ENCODE results near the gene PRDX3.

PRDX3 gene

GRCh38 chr10:119201233-119201632, 22.6 kb upstream of the PRDX3 start:
- no peaks in the 10 kb centered on the region for H3K9me3 ChIP-seq (ENCODE audit: low read depth, low read length)
- no peak for TF ChIP-seq EZH2 (IDR thresholded peaks at IDR 0.05)
- TF ChIP-seq POLR2AphosphoS5 (IDR thresholded peaks at IDR 0.05; ENCODE audit: borderline replicate concordance, low read depth, low read length): no peak
- TF ChIP-seq FOXP2 (optimal IDR thresholded peaks at IDR 0.05; ENCODE audit: control extremely low read depth, extremely low read length, insufficient read depth): no peak
- no peak overlapping the region for H3K9ac ChIP-seq (ENCODE audit: insufficient read length)
- H3K4me3 ChIP-seq: no peak overlapping the region
- no peaks in the 10 kb centered on the region for H3K36me3 ChIP-seq (ENCODE audit: insufficient read depth, low read length)
- DNase-seq (ENCODE audit: low read depth, low spot score): no peak
- no peak overlapping the region for H3K27ac ChIP-seq

- H3K9me3 ChIP-seq (ENCODE audit: low read depth, low read length): no peaks in the 10 kb centered on the region
- no peak overlapping the region for H3K27ac ChIP-seq
- no peak overlapping the region for H3K4me3 ChIP-seq
- H3K36me3 ChIP-seq (ENCODE audit: insufficient read depth, low read length): no peaks in the 10 kb centered on the region
- DNase-seq (ENCODE audit: low read depth, low spot score): no peak
- TF ChIP-seq EZH2 (IDR thresholded peaks at IDR 0.05) (no peak), FOXP2 (optimal IDR thresholded peaks at IDR 0.05; ENCODE audit: control extremely low read depth, extremely low read length, insufficient read depth) (no peak), POLR2AphosphoS5 (IDR thresholded peaks at IDR 0.05; ENCODE audit: borderline replicate concordance, low read depth, low read length) (no peak)
- H3K9ac ChIP-seq (ENCODE audit: insufficient read length): no peak overlapping the region
Measured at GRCh38 chr10:119199231-119199992, 20.8 kb upstream of the PRDX3 start.

GRCh38 chr10:119198438-119198837, 19.8 kb upstream of the PRDX3 start:
- TF ChIP-seq FOXP2 (optimal IDR thresholded peaks at IDR 0.05; ENCODE audit: control extremely low read depth, extremely low read length, insufficient read depth): no peak
- no peak for TF ChIP-seq POLR2AphosphoS5 (IDR thresholded peaks at IDR 0.05; ENCODE audit: borderline replicate concordance, low read depth, low read length)
- TF ChIP-seq EZH2 (IDR thresholded peaks at IDR 0.05): no peak
- DNase-seq (ENCODE audit: low read depth, low spot score): no peak
- H3K36me3 ChIP-seq (ENCODE audit: insufficient read depth, low read length): no peaks in the 10 kb centered on the region
- H3K4me3 ChIP-seq: no peak overlapping the region
- H3K9ac ChIP-seq (ENCODE audit: insufficient read length): no peak overlapping the region
- no peak overlapping the region for H3K27ac ChIP-seq
- H3K9me3 ChIP-seq (ENCODE audit: low read depth, low read length): no peaks in the 10 kb centered on the region

- no peak for DNase-seq (ENCODE audit: low read depth, low spot score)
- no peak overlapping the region for H3K9ac ChIP-seq (ENCODE audit: insufficient read length)
- TF ChIP-seq FOXP2 (optimal IDR thresholded peaks at IDR 0.05; ENCODE audit: control extremely low read depth, extremely low read length, insufficient read depth) (no peak), POLR2AphosphoS5 (IDR thresholded peaks at IDR 0.05; ENCODE audit: borderline replicate concordance, low read depth, low read length) (no peak), EZH2 (IDR thresholded peaks at IDR 0.05) (no peak)
- no peak overlapping the region for H3K27ac ChIP-seq
- H3K4me3 ChIP-seq: no peak overlapping the region
- no peaks in the 10 kb centered on the region for H3K9me3 ChIP-seq (ENCODE audit: low read depth, low read length)
- no peaks in the 10 kb centered on the region for H3K36me3 ChIP-seq (ENCODE audit: insufficient read depth, low read length)
Measured at GRCh38 chr10:119197921-119198320, 19.3 kb upstream of the PRDX3 start.

GRCh38 chr10:119191881-119192280, 13.3 kb upstream of the PRDX3 start:
- TF ChIP-seq EZH2 (IDR thresholded peaks at IDR 0.05) (no peak), FOXP2 (optimal IDR thresholded peaks at IDR 0.05; ENCODE audit: control extremely low read depth, extremely low read length, insufficient read depth) (no peak), POLR2AphosphoS5 (IDR thresholded peaks at IDR 0.05; ENCODE audit: borderline replicate concordance, low read depth, low read length) (no peak)
- Histone ChIP-seq H3K4me3 (no peak overlapping the region), H3K27ac (no peak overlapping the region), H3K9ac (ENCODE audit: insufficient read length) (no peak overlapping the region), H3K9me3 (ENCODE audit: low read depth, low read length) (no peaks in the 10 kb centered on the region), H3K36me3 (ENCODE audit: insufficient read depth, low read length) (no peaks in the 10 kb centered on the region)
- no peak for DNase-seq (ENCODE audit: low read depth, low spot score)

- Histone ChIP-seq H3K4me3 (no peak overlapping the region), H3K36me3 (ENCODE audit: insufficient read depth, low read length) (no peaks in the 10 kb centered on the region), H3K9me3 (ENCODE audit: low read depth, low read length) (no peaks in the 10 kb centered on the region), H3K27ac (no peak overlapping the region), H3K9ac (ENCODE audit: insufficient read length) (no peak overlapping the region)
- TF ChIP-seq EZH2 (IDR thresholded peaks at IDR 0.05) (no peak), FOXP2 (optimal IDR thresholded peaks at IDR 0.05; ENCODE audit: control extremely low read depth, extremely low read length, insufficient read depth) (no peak), POLR2AphosphoS5 (IDR thresholded peaks at IDR 0.05; ENCODE audit: borderline replicate concordance, low read depth, low read length) (no peak)
- no peak for DNase-seq (ENCODE audit: low read depth, low spot score)
Measured at GRCh38 chr10:119190954-119191785, 12.6 kb upstream of the PRDX3 start.

GRCh38 chr10:119190353-119190752, 11.7 kb upstream of the PRDX3 start:
- no peak for DNase-seq (ENCODE audit: low read depth, low spot score)
- no peaks in the 10 kb centered on the region for H3K36me3 ChIP-seq (ENCODE audit: insufficient read depth, low read length)
- no peak overlapping the region for H3K9ac ChIP-seq (ENCODE audit: insufficient read length)
- no peak overlapping the region for H3K4me3 ChIP-seq
- TF ChIP-seq POLR2AphosphoS5 (IDR thresholded peaks at IDR 0.05; ENCODE audit: borderline replicate concordance, low read depth, low read length) (no peak), FOXP2 (optimal IDR thresholded peaks at IDR 0.05; ENCODE audit: control extremely low read depth, extremely low read length, insufficient read depth) (no peak), EZH2 (IDR thresholded peaks at IDR 0.05) (no peak)
- no peak overlapping the region for H3K27ac ChIP-seq
- no peaks in the 10 kb centered on the region for H3K9me3 ChIP-seq (ENCODE audit: low read depth, low read length)

GRCh38 chr10:119189811-119190282, 11.2 kb upstream of the PRDX3 start:
- no peak for DNase-seq (ENCODE audit: low read depth, low spot score)
- no peak for TF ChIP-seq FOXP2 (optimal IDR thresholded peaks at IDR 0.05; ENCODE audit: control extremely low read depth, extremely low read length, insufficient read depth)
- TF ChIP-seq POLR2AphosphoS5 (IDR thresholded peaks at IDR 0.05; ENCODE audit: borderline replicate concordance, low read depth, low read length): no peak
- no peak for TF ChIP-seq EZH2 (IDR thresholded peaks at IDR 0.05)
- Histone ChIP-seq H3K9ac (ENCODE audit: insufficient read length) (no peak overlapping the region), H3K4me3 (no peak overlapping the region), H3K36me3 (ENCODE audit: insufficient read depth, low read length) (no peaks in the 10 kb centered on the region), H3K27ac (no peak overlapping the region), H3K9me3 (ENCODE audit: low read depth, low read length) (no peaks in the 10 kb centered on the region)

All from SK-N-MC (cell line).